H1 (cell line): ENCODE measurements around the gene TPD52L1. TPM values are rescaled to one million over a fixed set of nuclear protein-coding genes. Genes with fewer than 3 reads are reported as not detected.

Experiments
- CTCF ChIA-PET: fragments of 300-600 bp; sonication (Branson Sonifier 250); formaldehyde crosslinking; loops from one replicate; lab custom pipeline; 2021; ENCODE audit not compliant: partially characterized antibody; lab: Charles Lee
- POLR2A ChIA-PET: fragments of 300-600 bp; sonication (Branson Sonifier 250); formaldehyde crosslinking; loops from one replicate; lab custom pipeline; 2021; ENCODE audit warnings: inconsistent platforms; ENCODE audit not compliant: partially characterized antibody; lab: Charles Lee
- DNase-seq, 2 experiments: peaks; one replicate each; pipeline versions ENCODE4 v3.0.0 to v3.0.0-alpha.2; 2010 to 2022; ENCODE audit warnings: low spot score in 2 of 2, low read depth in 1 of 2, mixed read lengths in 1 of 2
- FAIRE-seq: peaks from 2 replicates; lab custom pipeline; 2011; peaks lifted over from hg19 to GRCh38; lab: Jason Lieb, UNC
- H2AFZ ChIP-seq: 2 replicates; pipeline ENCODE4 v1.8.1; 2012; ENCODE audit warnings: low read length, inconsistent platforms
- H2AK5ac ChIP-seq: 2 replicates; pipeline ENCODE4 v1.6.1; 2013; ENCODE audit warnings: low read depth, low read length
- H2BK120ac ChIP-seq: replicated peaks from 2 replicates; pipeline ENCODE3; 2013; ENCODE audit warnings: low read depth, low read length, inconsistent platforms
- H2BK12ac ChIP-seq: 2 replicates; pipeline ENCODE4 v1.6.1; 2013; ENCODE audit warnings: low read depth, low read length
- H2BK15ac ChIP-seq: 2 replicates; pipeline ENCODE4 v1.6.1; 2013; ENCODE audit warnings: low read length
- H2BK20ac ChIP-seq: 2 replicates; pipeline ENCODE4 v1.6.1; 2013; ENCODE audit warnings: low read length
- H2BK5ac ChIP-seq: 2 replicates; pipeline ENCODE4 v1.6.1; 2013; ENCODE audit warnings: low read depth, low read length
- H3K14ac ChIP-seq: 2 replicates; pipeline ENCODE4 v1.6.1; 2013; ENCODE audit warnings: inconsistent platforms; ENCODE audit not compliant: insufficient read length
- H3K18ac ChIP-seq: 2 replicates; pipeline ENCODE4 v1.6.1; 2013; ENCODE audit warnings: low read length; ENCODE audit errors: extremely low read depth
- H3K23ac ChIP-seq: 2 replicates; pipeline ENCODE4 v1.6.1; 2013; ENCODE audit warnings: inconsistent platforms; ENCODE audit not compliant: insufficient read length
- H3K23me2 ChIP-seq: 2 replicates; pipeline ENCODE4 v1.6.1; 2013; ENCODE audit warnings: low read depth, low read length
- H3K27ac ChIP-seq: 2 replicates; pipeline ENCODE4 v1.6.1; 2011; ENCODE audit warnings: low read depth, low read length, inconsistent platforms
- H3K27me3 ChIP-seq, 4 experiments: replicated peaks in 1 of 4; 1 replicate in 1 of 4; 2 replicates in 3 of 4; pipeline versions ENCODE4 v1.6.1 to v1.8.1; 2011 to 2013; ENCODE audit warnings: low read length in 3 of 4, mild to moderate bottlenecking in 3 of 4, inconsistent platforms in 2 of 4, mixed read lengths in 2 of 4, moderate library complexity in 1 of 4; ENCODE audit not compliant: control insufficient read depth in 3 of 4, insufficient read depth in 3 of 4; ENCODE audit errors: extremely low read depth in 1 of 4
- H3K36me3 ChIP-seq, 4 experiments: 2 replicates each; pipeline versions ENCODE4 v1.6.1 to v1.8.1; 2011 to 2013; ENCODE audit warnings: mild to moderate bottlenecking in 4 of 4, low read length in 3 of 4, moderate library complexity in 2 of 4, control low read depth in 1 of 4, inconsistent platforms in 1 of 4; ENCODE audit not compliant: insufficient read depth in 4 of 4, control insufficient read depth in 2 of 4
- H3K4ac ChIP-seq: replicated peaks from 2 replicates; pipeline ENCODE3; 2013; ENCODE audit warnings: low read length, low read depth, mixed read lengths, inconsistent platforms; ENCODE audit not compliant: insufficient read length
- H3K4me1 ChIP-seq, 4 experiments: replicated peaks in 1 of 4; 1 replicate in 1 of 4; 2 replicates in 3 of 4; pipeline versions ENCODE4 v1.6.1 to v1.8.1; 2011 to 2013; ENCODE audit warnings: low read length in 3 of 4, inconsistent platforms in 2 of 4, mixed read lengths in 1 of 4; ENCODE audit not compliant: insufficient read depth in 4 of 4, control insufficient read depth in 3 of 4
- H3K4me2 ChIP-seq, 2 experiments: 2 replicates each; pipeline versions ENCODE4 v1.6.1 to v1.8.1; 2011 to 2013; ENCODE audit warnings: low read depth in 2 of 2, low read length in 2 of 2, control low read depth in 1 of 2, inconsistent platforms in 1 of 2, mild to moderate bottlenecking in 1 of 2; ENCODE audit not compliant: insufficient read depth in 1 of 2
- H3K4me3 ChIP-seq, 4 experiments: fragments of 200-600, 300-600 bp in 1 of 4; sonication (generic), shearing (Covaris generic), sonication (Bioruptor Twin) in 1 of 4; 2 replicates each; pipeline versions ENCODE4 v1.5.1 to v1.8.1; 2011 to 2016; ENCODE audit warnings: low read length in 4 of 4, low read depth in 3 of 4, control low read depth in 2 of 4, inconsistent platforms in 2 of 4, mild to moderate bottlenecking in 2 of 4, mixed read lengths in 1 of 4, moderate library complexity in 1 of 4; ENCODE audit not compliant: insufficient read depth in 2 of 4; ENCODE audit errors: extremely low read depth in 1 of 4
- H3K56ac ChIP-seq: replicated peaks from 2 replicates; pipeline ENCODE3; 2013; ENCODE audit warnings: low read depth, mild to moderate bottlenecking, mixed read lengths, low read length, inconsistent platforms; ENCODE audit not compliant: insufficient read length
- H3K79me1 ChIP-seq: 2 replicates; pipeline ENCODE4 v1.6.1; 2013; ENCODE audit warnings: low read depth, low read length, control low read depth
- H3K79me2 ChIP-seq, 2 experiments: 2 replicates each; pipeline versions ENCODE4 v1.6.1 to v1.8.1; 2012 to 2013; ENCODE audit warnings: low read length in 2 of 2, mild to moderate bottlenecking in 2 of 2, inconsistent platforms in 1 of 2; ENCODE audit not compliant: insufficient read depth in 2 of 2, control insufficient read depth in 1 of 2
- H3K9ac ChIP-seq, 4 experiments: replicated peaks in 1 of 4; 1 replicate in 1 of 4; 2 replicates in 3 of 4; pipeline versions ENCODE4 v1.6.1 to v1.8.1; 2011 to 2013; ENCODE audit warnings: low read depth in 3 of 4, low read length in 3 of 4, control low read depth in 2 of 4, mild to moderate bottlenecking in 2 of 4, moderate library complexity in 2 of 4, inconsistent platforms in 1 of 4; ENCODE audit errors: extremely low read depth in 1 of 4
- H3K9me3 ChIP-seq, 2 experiments: 2 replicates each; pipeline versions ENCODE4 v1.6.1 to v1.8.1; 2012 to 2013; ENCODE audit warnings: mild to moderate bottlenecking in 2 of 2, moderate library complexity in 2 of 2, control low read depth in 1 of 2, inconsistent platforms in 1 of 2, low read depth in 1 of 2, low read length in 1 of 2, mixed read lengths in 1 of 2; ENCODE audit not compliant: insufficient read depth in 2 of 2
- H4K20me1 ChIP-seq, 2 experiments: replicated peaks in 1 of 2; 2 replicates each; pipeline versions ENCODE3 to v1.8.1; 2011 to 2013; ENCODE audit warnings: inconsistent platforms in 2 of 2, low read length in 2 of 2, mild to moderate bottlenecking in 1 of 2; ENCODE audit not compliant: insufficient read depth in 2 of 2, control insufficient read depth in 1 of 2
- H4K5ac ChIP-seq: 2 replicates; pipeline ENCODE4 v1.6.1; 2013; ENCODE audit warnings: low read length, low read depth, mixed read lengths, inconsistent platforms; ENCODE audit not compliant: insufficient read length
- H4K8ac ChIP-seq: 2 replicates; pipeline ENCODE4 v1.8.0; 2013; ENCODE audit warnings: mild to moderate bottlenecking, moderate library complexity, low read length, inconsistent platforms; ENCODE audit not compliant: insufficient read depth; ENCODE audit errors: extremely low read depth
- H4K91ac ChIP-seq: replicated peaks from 2 replicates; pipeline ENCODE3; 2013; ENCODE audit warnings: low read length, mixed read lengths, inconsistent platforms; ENCODE audit not compliant: insufficient read length
- CBX5 ChIP-seq: fragments of 300-800, 300-1000 bp; sonication (generic); IDR thresholded peaks from 2 replicates; pipeline ENCODE4 v1.7.1; 2016; ENCODE audit warnings: antibody characterized with exemption, low read length, low read depth
- CHD2 ChIP-seq: IDR thresholded peaks from 2 replicates; pipeline ENCODE4 v1.6.1; 2012; ENCODE audit warnings: low read length, improper control_type of control experiment
- CREB1 ChIP-seq: IDR thresholded peaks from 2 replicates; pipeline ENCODE4 v1.6.1; 2012; ENCODE audit warnings: inconsistent platforms
- EP300 ChIP-seq, 2 experiments: IDR thresholded peaks; 1 replicate in 1 of 2; 2 replicates in 1 of 2; pipeline ENCODE4 v1.6.1; 2011 to 2012; ENCODE audit warnings: low read depth in 2 of 2, low read length in 2 of 2, mild to moderate bottlenecking in 2 of 2, borderline replicate concordance in 1 of 2, inconsistent platforms in 1 of 2, moderate library complexity in 1 of 2
- JUN ChIP-seq: IDR thresholded peaks from 2 replicates; pipeline ENCODE4 v1.6.1; 2011; ENCODE audit warnings: low read depth, mild to moderate bottlenecking, improper control_type of control experiment, low read length
- KDM4A ChIP-seq: IDR thresholded peaks from one replicate; pipeline ENCODE4 v1.7.1; 2012; ENCODE audit warnings: low read depth, mild to moderate bottlenecking, moderate library complexity, low read length, inconsistent platforms; ENCODE audit not compliant: severe bottlenecking
- NANOG ChIP-seq: IDR thresholded peaks from 2 replicates; pipeline ENCODE4 v1.6.1; 2011; ENCODE audit warnings: low read length, low read depth, mild to moderate bottlenecking, inconsistent platforms; ENCODE audit not compliant: insufficient read depth, poor library complexity, severe bottlenecking
- PHF8 ChIP-seq: fragments of 200-600 bp; sonication (generic); conservative IDR thresholded peaks from 2 replicates; pipeline ENCODE4 v1.7.1; 2012; ENCODE audit warnings: low read depth, mild to moderate bottlenecking, inconsistent platforms, low read length, moderate library complexity
- POLR2AphosphoS5 ChIP-seq: IDR thresholded peaks from 2 replicates; pipeline ENCODE4 v1.6.1; 2011; ENCODE audit warnings: low read depth, low read length
- POU5F1 ChIP-seq: IDR thresholded peaks from 2 replicates; pipeline ENCODE4 v1.6.1; 2011; ENCODE audit warnings: low read depth, mild to moderate bottlenecking, low read length, moderate library complexity
- SIRT6 ChIP-seq: IDR thresholded peaks from one replicate; pipeline ENCODE4 v1.7.1; 2012; ENCODE audit warnings: low read length, inconsistent platforms
- SP2 ChIP-seq: IDR thresholded peaks from 2 replicates; pipeline ENCODE4 v1.6.1; 2012; ENCODE audit warnings: mild to moderate bottlenecking, low read length, inconsistent platforms
- WGBS, 2 experiments: shearing (Covaris generic) in 1 of 2; methylation state at CpG; one replicate each; pipeline versions ENCODE4 v1.1.6 to v1.1.7; 2013 to 2015; ENCODE audit warnings: low lambda C conversion rate in 2 of 2, mixed read lengths in 2 of 2, inconsistent platforms in 1 of 2, low coverage in 1 of 2, missing lambda C conversion rate in 1 of 2; ENCODE audit not compliant: insufficient replicate concordance in 2 of 2, insufficient coverage in 1 of 2, insufficient read length in 1 of 2; ENCODE audit errors: extremely low coverage in 1 of 2, missing lambda C conversion rate in 1 of 2; 5-methylcytosine and 5-hydroxymethylcytosine counted together
- polyA plus RNA-seq, 7 experiments: library from polyadenylated mRNA; depleted of rRNA in 3 of 7; stranded (reverse) in 5 of 7; unstranded in 2 of 7; fragments of >200 nt in 5 of 7; fragments of 200-250 nt in 2 of 7; gene quantifications; 1 replicate in 5 of 7; 2 replicates in 1 of 7; 4 replicates in 1 of 7; pipeline versions ENCODE4 v1.2.1 to v1.2.3, GENCODE V29; 2011 to 2013; ENCODE audit warnings: missing spikeins in 2 of 7, mixed read lengths in 2 of 7
- total RNA-seq: library from RNA; stranded (reverse); fragmentation: NEBNext Ultra II Directional; extraction: Animal tissue kit (Norgen Biotek cat#: 25700); gene quantifications from 2 replicates; pipeline ENCODE4 v1.2.1, GENCODE V29; 2021
- TF ChIP-seq, protein P1 (sequence below): IDR thresholded peaks from 2 replicates; pipeline ENCODE4 v1.6.1; 2012; ENCODE audit warnings: low read length, inconsistent platforms

Gene TPD52L1
- total and polyA plus RNA-seq, 2 of the 8 experiments (the other 6 are each of a cell fraction or from before 2014, with no cell fraction given) = 7.4 to 14.2 TPM

DNA sequence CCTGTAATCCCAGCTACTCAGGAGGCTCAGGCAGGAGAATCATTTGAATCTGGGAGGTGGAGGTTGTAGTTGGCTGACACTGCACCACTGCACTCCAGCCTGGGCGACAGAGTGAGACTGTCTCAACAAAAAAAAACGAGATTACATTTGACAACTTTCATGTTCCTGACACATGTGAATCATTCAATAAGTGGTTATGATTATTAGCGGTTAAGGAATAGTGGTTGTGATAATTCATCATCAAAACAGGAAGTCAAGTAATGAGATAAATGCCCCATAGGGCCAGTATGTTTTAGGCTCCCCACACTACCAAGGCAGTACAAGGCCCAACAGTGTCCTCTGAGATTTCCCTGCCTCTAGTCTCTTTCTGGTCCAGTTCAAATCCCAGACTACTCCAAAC, 145.7 kb downstream of the TPD52L1 start:
- Histone ChIP-seq H3K36me3 (peaks cover 11 to 45% (median 30%) of the 10 kb centered on the region in 4 experiments), H3K23me2 (no peaks in the 10 kb centered on the region; the same call in 1 of the 2 replicates), H3K4me2 (no peak overlapping the region), H3K79me1 (peaks cover 3% of the 10 kb centered on the region; the same call in 1 of the 2 replicates), H3K14ac (no peak overlapping the region), H3K9ac (no peak overlapping the region), H2BK12ac (no peak overlapping the region), H4K20me1 (no peaks in the 10 kb centered on the region), H2AK5ac (no peak overlapping the region), H3K27ac (no peak overlapping the region), H4K5ac (no peak overlapping the region), H3K23ac (no peak overlapping the region), H3K4me3 (no peak overlapping the region), H4K91ac (no peak overlapping the region), H2BK20ac (no peak overlapping the region), H3K56ac (no peak overlapping the region), H3K9me3 (no peaks in the 10 kb centered on the region), H3K4me1 (no peaks in the 10 kb centered on the region; a peak in 1 of 7 replicates), H3K4ac (no peak overlapping the region), H2BK5ac (no peak overlapping the region), H3K27me3 (no peaks in the 10 kb centered on the region), H4K8ac (no peak overlapping the region), H2BK120ac (no peak overlapping the region), H2AFZ (no peak overlapping the region), H3K18ac (no peak overlapping the region), H2BK15ac (no peak overlapping the region), H3K79me2 (peaks cover 0 to 18% of the 10 kb centered on the region in 2 experiments; a peak in 2 of 4 replicates)
- ChIA-PET POLR2A (no interaction called here), CTCF (interaction anchor here (1.4 kb wide), 2 partner anchors 109 to 419 kb away, joined by 3 to 4 read pairs; no protein-coding TSS in a partner anchor)
- DNase-seq (no peak), FAIRE-seq (no peak)
- 84% methylated on average over 3 of the region's 3 CpGs; no CpG with 5 or more reads in 1 of the 2 experiments for WGBS, 2 experiments
- TF ChIP-seq SP2 (no peak), CHD2 (no peak), PHF8 (no peak), KDM4A (no peak), CREB1 (no peak), POLR2AphosphoS5 (no peak), JUN (no peak), SIRT6 (no peak), CBX5 (no peak), EP300 (IDR thresholded peaks at IDR 0.05; ENCODE audit: borderline replicate concordance in 1 of 2, low read depth in 2 of 2, low read length in 2 of 2) (no peak), POU5F1 (no peak), NANOG (no peak)
- TF ChIP-seq, protein P1, sequence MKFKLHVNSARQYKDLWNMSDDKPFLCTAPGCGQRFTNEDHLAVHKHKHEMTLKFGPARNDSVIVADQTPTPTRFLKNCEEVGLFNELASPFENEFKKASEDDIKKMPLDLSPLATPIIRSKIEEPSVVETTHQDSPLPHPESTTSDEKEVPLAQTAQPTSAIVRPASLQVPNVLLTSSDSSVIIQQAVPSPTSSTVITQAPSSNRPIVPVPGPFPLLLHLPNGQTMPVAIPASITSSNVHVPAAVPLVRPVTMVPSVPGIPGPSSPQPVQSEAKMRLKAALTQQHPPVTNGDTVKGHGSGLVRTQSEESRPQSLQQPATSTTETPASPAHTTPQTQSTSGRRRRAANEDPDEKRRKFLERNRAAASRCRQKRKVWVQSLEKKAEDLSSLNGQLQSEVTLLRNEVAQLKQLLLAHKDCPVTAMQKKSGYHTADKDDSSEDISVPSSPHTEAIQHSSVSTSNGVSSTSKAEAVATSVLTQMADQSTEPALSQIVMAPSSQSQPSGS = no peak
